Natural killer cell (primary cell): ENCODE measurements around the gene VWA8. TPM values are rescaled to one million over a fixed set of nuclear protein-coding genes. Genes with fewer than 3 reads are reported as not detected.
"Not testable (repeated sequence)": the region's sequence is repeated elsewhere in the genome, so short reads cannot be mapped to it uniquely, and the experiment has no call there.

Experiments used
- ATAC-seq, 3 donors: fragments of 150-1000 bp in 2 of 3; fragments of 200-7000 bp in 1 of 3; cut with Tn5 transposase; 1 replicate in 1 of 3; 2 replicates in 2 of 3; pipeline ENCODE4 v1.10.0; 2021; ENCODE audit warnings: mild to moderate bottlenecking in 2 of 3, moderate library complexity in 2 of 3
- DNase-seq, 2 donors: peaks; one replicate each; pipeline versions ENCODE4 v3.0.0 to v3.0.0-alpha.2; 2013 to 2021; ENCODE audit warnings: mixed read lengths in 1 of 2
- H3K27ac ChIP-seq: one replicate; pipeline ENCODE4 v1.5.1; 2013; ENCODE audit warnings: mild to moderate bottlenecking, low read length
- H3K27me3 ChIP-seq: one replicate; pipeline ENCODE4 v1.6.1; 2013; ENCODE audit warnings: low read length; ENCODE audit not compliant: control insufficient read depth, insufficient read depth
- H3K36me3 ChIP-seq: one replicate; pipeline ENCODE4 v1.6.1; 2013; ENCODE audit warnings: low read length; ENCODE audit not compliant: control insufficient read depth, insufficient read depth
- H3K4me1 ChIP-seq: one replicate; pipeline ENCODE4 v1.6.1; 2013; ENCODE audit warnings: low read length; ENCODE audit not compliant: control insufficient read depth, insufficient read depth
- H3K4me3 ChIP-seq: one replicate; pipeline ENCODE4 v1.5.1; 2013; ENCODE audit warnings: low read length
- H3K9me3 ChIP-seq: one replicate; pipeline ENCODE4 v1.6.1; 2013; ENCODE audit warnings: low read length; ENCODE audit not compliant: control insufficient read depth, insufficient read depth
- H3K27ac Mint-ChIP-seq, 2 donors: one replicate each; pipeline ENCODE4 v1.8.0; 2022; ENCODE audit warnings: mild to moderate bottlenecking in 2 of 2, mixed read lengths in 2 of 2, moderate library complexity in 1 of 2
- H3K27me3 Mint-ChIP-seq, 2 donors: one replicate each; pipeline ENCODE4 v1.8.0; 2022; ENCODE audit warnings: low read depth in 2 of 2, mixed read lengths in 2 of 2
- H3K36me3 Mint-ChIP-seq: one replicate; pipeline ENCODE4 v1.8.0; 2022; ENCODE audit warnings: mixed read lengths
- H3K4me1 Mint-ChIP-seq, 2 donors: one replicate each; pipeline ENCODE4 v1.8.0; 2022; ENCODE audit warnings: mixed read lengths in 2 of 2
- H3K4me3 Mint-ChIP-seq: one replicate; pipeline ENCODE4 v1.8.0; 2022; ENCODE audit warnings: mild to moderate bottlenecking, moderate library complexity, mixed read lengths
- H3K9me3 Mint-ChIP-seq, 2 donors: one replicate each; pipeline ENCODE4 v1.8.0; 2022; ENCODE audit warnings: mixed read lengths in 2 of 2
- WGBS: methylation state at CpG from one replicate; pipeline ENCODE4 v1.1.7; 2013; ENCODE audit warnings: missing lambda C conversion rate; ENCODE audit not compliant: insufficient coverage; 5-methylcytosine and 5-hydroxymethylcytosine counted together
- intact Hi-C: fragments of 100-400 bp; cut with micrococcal nuclease; formaldehyde crosslinking; loops from one replicate; pipeline ENCODE4 v1.14.2; 2022
- total RNA-seq, 4 donors: library from RNA; stranded (reverse); fragments of 120-200 nt in 1 of 4; gene quantifications; one replicate each; pipeline versions ENCODE4 v1.2.3 to v1.2.4, GENCODE V29; 2013 to 2022
- TF ChIP-seq, protein P1 (sequence below): fragments of 200-600 bp; IDR thresholded peaks from one replicate; pipeline ENCODE4 v1.8.0; 2022; ENCODE audit warnings: antibody characterized with exemption

The VWA8 gene
- total RNA-seq, 3 donors from 2014 or later (not counting 1 experiment from before 2014, with no cell fraction given) = 21.9 to 27.5 (median 22.6) TPM

DNA sequence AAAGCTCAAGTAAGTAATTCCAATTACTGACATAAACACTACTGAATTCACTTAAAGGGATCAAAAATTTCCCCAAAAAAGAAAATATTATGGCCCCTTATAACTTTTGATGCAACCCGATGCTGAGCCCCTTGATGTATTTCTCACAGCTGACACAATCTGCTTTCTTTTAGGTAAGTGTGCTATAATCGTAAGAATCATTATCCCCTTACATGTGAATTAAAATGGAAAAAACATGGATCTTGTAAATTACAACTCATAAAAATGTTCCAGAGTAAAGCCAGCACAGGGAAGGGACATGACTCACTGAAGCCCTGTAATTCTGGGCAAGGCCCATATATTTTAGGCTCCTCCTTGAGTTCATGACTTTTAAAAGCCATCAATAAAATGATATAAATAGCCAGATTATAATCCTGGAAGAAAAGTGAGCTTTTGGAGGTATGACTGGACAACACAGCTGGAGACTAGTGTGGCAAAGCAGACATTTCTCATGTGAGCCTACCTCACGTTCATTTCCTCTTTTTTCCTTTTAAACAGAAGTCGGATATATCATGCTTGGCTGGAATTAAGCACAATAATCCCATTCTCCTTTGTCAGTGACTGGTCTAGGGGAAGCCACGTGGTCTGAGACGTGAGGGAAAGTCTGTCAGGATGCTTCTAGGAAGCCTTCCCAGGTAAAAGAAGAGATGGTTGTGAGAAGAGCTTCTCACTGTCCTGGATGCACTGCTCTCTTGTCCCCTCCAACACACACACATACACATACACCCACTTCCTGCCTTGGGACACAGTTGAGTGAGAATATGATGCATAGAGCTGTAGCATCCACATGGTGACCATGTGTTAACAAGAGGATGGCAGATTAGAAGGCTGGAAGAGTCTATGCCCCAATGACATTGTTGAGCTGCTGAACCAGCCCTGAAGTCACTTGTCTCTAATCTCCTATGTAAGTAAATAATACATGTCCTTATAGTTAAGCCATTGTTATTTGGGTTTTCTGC is 338.2 kb downstream of the VWA8 start:
- no peaks in the 10 kb centered on the region for H3K27me3 ChIP-seq
- intact Hi-C loops = no loop called here
- DNase-seq (no peak), ATAC-seq (no peak)
- no peaks in the 10 kb centered on the region for H3K36me3 Mint-ChIP-seq
- no peak overlapping the region for H3K4me3 Mint-ChIP-seq
- H3K9me3 ChIP-seq = no peaks in the 10 kb centered on the region
- H3K36me3 ChIP-seq = no peaks in the 10 kb centered on the region
- H3K9me3 Mint-ChIP-seq = no peaks in the 10 kb centered on the region
- H3K27ac Mint-ChIP-seq = no peak overlapping the region
- TF ChIP-seq, protein P1, sequence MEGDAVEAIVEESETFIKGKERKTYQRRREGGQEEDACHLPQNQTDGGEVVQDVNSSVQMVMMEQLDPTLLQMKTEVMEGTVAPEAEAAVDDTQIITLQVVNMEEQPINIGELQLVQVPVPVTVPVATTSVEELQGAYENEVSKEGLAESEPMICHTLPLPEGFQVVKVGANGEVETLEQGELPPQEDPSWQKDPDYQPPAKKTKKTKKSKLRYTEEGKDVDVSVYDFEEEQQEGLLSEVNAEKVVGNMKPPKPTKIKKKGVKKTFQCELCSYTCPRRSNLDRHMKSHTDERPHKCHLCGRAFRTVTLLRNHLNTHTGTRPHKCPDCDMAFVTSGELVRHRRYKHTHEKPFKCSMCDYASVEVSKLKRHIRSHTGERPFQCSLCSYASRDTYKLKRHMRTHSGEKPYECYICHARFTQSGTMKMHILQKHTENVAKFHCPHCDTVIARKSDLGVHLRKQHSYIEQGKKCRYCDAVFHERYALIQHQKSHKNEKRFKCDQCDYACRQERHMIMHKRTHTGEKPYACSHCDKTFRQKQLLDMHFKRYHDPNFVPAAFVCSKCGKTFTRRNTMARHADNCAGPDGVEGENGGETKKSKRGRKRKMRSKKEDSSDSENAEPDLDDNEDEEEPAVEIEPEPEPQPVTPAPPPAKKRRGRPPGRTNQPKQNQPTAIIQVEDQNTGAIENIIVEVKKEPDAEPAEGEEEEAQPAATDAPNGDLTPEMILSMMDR = no peak
- 85% methylated on average over 5 of the region's 6 CpGs for WGBS
- H3K27me3 Mint-ChIP-seq = no peaks in the 10 kb centered on the region
- no peaks in the 10 kb centered on the region for H3K4me1 ChIP-seq
- no peak overlapping the region for H3K27ac ChIP-seq
- peaks cover 0 to 9% of the 10 kb centered on the region in 2 donors for H3K4me1 Mint-ChIP-seq
- no peak overlapping the region for H3K4me3 ChIP-seq

DNA sequence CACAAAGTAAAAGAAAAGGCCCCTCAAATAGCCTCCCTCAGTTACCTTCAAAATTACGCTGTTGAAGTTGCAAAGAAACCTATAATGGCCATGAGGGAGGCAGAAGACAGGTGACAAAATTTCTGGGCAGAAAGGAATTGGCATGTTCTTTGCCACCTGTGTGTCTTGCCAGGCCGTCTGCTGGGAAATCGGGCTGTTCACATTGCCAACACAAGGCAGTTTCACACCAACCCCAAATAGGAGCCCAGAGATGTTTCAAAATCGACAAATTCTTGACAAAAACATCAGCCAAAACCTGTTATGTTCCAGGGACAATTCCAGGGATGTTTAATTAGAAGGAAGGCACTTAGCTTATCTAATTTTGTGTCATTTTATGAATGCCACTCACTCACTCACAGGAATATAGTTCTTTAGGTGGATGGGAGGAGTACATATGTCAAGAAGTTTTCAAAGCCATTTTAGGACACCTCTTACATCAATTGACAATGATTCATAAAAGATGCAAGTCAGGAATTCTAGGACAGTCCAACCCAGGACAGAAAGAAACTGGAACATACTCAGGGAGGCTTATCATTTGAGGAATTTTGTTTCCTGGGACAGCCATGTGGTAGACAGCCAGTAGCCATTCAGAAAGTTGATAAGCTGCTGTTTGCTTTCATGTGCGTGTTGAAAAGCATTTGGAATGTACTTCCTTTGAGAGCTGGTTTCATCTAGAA is 339.0 kb downstream of the VWA8 start:
- Histone ChIP-seq H3K27me3 (no peaks in the 10 kb centered on the region), H3K27ac (no peak overlapping the region), H3K4me3 (no peak overlapping the region), H3K9me3 (no peaks in the 10 kb centered on the region), H3K36me3 (no peaks in the 10 kb centered on the region), H3K4me1 (no peaks in the 10 kb centered on the region)
- DNase-seq = no peak
- H3K36me3 Mint-ChIP-seq = no peaks in the 10 kb centered on the region
- intact Hi-C loops = no loop called here
- TF ChIP-seq, protein P1 = no peak
- no peak overlapping the region for H3K4me3 Mint-ChIP-seq
- 93% methylated on average over 4 of the region's 5 CpGs for WGBS
- H3K4me1 Mint-ChIP-seq = peaks cover 0 to 9% of the 10 kb centered on the region in 2 donors
- no peaks in the 10 kb centered on the region for H3K9me3 Mint-ChIP-seq
- no peak for ATAC-seq
- no peaks in the 10 kb centered on the region for H3K27me3 Mint-ChIP-seq
- H3K27ac Mint-ChIP-seq = no peak overlapping the region

DNA sequence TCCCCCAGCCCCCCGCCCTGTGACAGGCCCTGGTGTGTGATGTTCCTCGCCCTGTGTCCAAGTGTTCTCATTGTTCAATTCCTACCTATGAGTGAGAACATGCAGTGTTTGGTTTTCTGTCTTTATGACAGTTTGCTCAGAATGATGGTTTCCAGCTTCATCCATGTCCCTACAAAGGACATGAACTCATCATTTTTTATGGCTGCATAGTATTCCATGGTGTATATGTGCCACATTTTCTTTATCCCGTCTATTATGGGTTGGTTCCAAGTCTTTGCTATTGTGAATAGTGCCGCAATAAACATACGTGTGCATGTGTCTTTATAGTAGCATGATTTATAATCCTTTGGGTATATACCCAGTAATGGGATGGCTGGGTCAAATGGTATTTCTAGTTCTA is 343.3 kb downstream of the VWA8 start:
- H3K9me3 ChIP-seq, H3K4me3 Mint-ChIP-seq, H3K4me1 ChIP-seq, H3K36me3 ChIP-seq, H3K27ac ChIP-seq, ATAC-seq, H3K4me3 ChIP-seq, DNase-seq, H3K36me3 Mint-ChIP-seq, H3K27me3 Mint-ChIP-seq, H3K4me1 Mint-ChIP-seq, H3K27me3 ChIP-seq, intact Hi-C loops, H3K9me3 Mint-ChIP-seq, H3K27ac Mint-ChIP-seq: not testable (repeated sequence)
- no CpG with 5 or more reads among the region's 5 CpGs for WGBS

DNA sequence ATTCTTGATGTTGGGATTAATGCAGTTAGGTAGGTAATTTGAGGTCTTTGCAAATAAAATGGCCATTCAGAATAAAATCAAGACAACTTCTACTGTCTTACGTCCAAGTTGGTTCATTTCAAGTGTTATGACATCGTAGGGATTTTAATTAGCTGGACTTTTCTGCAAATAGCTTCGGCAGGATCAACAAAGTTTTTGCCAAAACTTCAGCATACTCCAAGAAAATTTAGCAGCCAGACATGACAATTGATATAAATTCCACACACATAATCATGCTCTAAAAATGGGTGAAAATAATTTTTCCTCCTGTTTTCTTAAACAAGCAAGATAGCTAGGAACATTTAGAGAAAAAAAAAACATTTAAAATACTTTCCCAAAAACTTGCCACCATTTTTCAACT is 344.8 kb downstream of the VWA8 start:
- Mint-ChIP-seq H3K27me3 (no peaks in the 10 kb centered on the region), H3K36me3 (peaks cover 3% of the 10 kb centered on the region), H3K9me3 (no peaks in the 10 kb centered on the region), H3K27ac (no peak overlapping the region), H3K4me3 (no peak overlapping the region), H3K4me1 (no peaks in the 10 kb centered on the region)
- WGBS = 100% methylated on average over 3 of the region's 3 CpGs
- Histone ChIP-seq H3K27me3 (no peaks in the 10 kb centered on the region), H3K4me1 (no peaks in the 10 kb centered on the region), H3K9me3 (no peaks in the 10 kb centered on the region), H3K36me3 (peaks cover 10% of the 10 kb centered on the region), H3K4me3 (no peak overlapping the region), H3K27ac (no peak overlapping the region)
- TF ChIP-seq, protein P1 = no peak
- intact Hi-C loops = no loop called here
- ATAC-seq (no peak), DNase-seq (no peak)
